Measurements from ENCODE around the gene MLIP.

The MLIP gene

DNA sequence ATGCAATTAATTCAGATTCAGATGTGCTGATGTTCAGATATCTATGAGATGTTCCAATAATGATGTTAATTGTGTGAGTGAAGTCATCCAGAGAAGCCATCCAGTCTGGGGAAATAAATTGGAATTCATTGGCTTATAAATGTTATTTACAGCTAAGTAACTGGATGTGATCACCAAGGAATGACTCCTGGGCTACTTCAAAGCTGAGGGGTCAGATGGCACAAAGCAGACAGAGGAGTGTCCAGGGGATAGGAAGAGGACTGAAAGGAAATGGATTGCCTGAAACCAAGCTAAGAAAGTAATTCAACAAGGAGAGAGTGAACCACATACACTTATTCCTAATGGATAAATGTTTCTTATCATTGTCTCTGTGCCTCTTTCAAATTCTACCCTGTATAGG lies 4.5 kb upstream of the MLIP start:
- H3K56ac ChIP-seq (ENCODE audit: low read length): no peak overlapping the region
- no peak overlapping the region for H3K23ac ChIP-seq (ENCODE audit: low read length)
- no peak overlapping the region for H2BK15ac ChIP-seq (replicated peaks; ENCODE audit: low read depth)
- H3K9ac ChIP-seq (ENCODE audit: low read length): no peak overlapping the region
- H3K79me2 ChIP-seq (ENCODE audit: control insufficient read depth, insufficient read depth, low read length): no peaks in the 10 kb centered on the region
- H3K36me3 ChIP-seq (ENCODE audit: control insufficient read depth, insufficient read depth, low read length): no peaks in the 10 kb centered on the region
- H3K18ac ChIP-seq (ENCODE audit: low read length): no peak overlapping the region
- H3K79me1 ChIP-seq (ENCODE audit: low read length): no peaks in the 10 kb centered on the region
- peaks cover 3% of the 10 kb centered on the region for H3K4me1 ChIP-seq (ENCODE audit: control insufficient read depth, low read depth, low read length)
- H2AK5ac ChIP-seq (ENCODE audit: low read length): no peak overlapping the region
- no peak overlapping the region for H2BK5ac ChIP-seq (ENCODE audit: low read length)
- no peak overlapping the region for H3K4ac ChIP-seq (ENCODE audit: low read depth, low read length)
- H3K27me3 ChIP-seq (ENCODE audit: insufficient read depth, low read length, poor library complexity): no peaks in the 10 kb centered on the region
- H3K4me2 ChIP-seq (ENCODE audit: low read length): no peak overlapping the region
- no peak overlapping the region for H3K4me3 ChIP-seq (ENCODE audit: low read length)
- H4K5ac ChIP-seq (ENCODE audit: low read length): no peak overlapping the region
- H2BK120ac ChIP-seq (ENCODE audit: low read depth, low read length): no peak overlapping the region
- no peak overlapping the region for H3K27ac ChIP-seq (ENCODE audit: low read depth, low read length)
- no peak overlapping the region for H4K8ac ChIP-seq (ENCODE audit: low read depth, low read length)
- no peak for DNase-seq

DNA sequence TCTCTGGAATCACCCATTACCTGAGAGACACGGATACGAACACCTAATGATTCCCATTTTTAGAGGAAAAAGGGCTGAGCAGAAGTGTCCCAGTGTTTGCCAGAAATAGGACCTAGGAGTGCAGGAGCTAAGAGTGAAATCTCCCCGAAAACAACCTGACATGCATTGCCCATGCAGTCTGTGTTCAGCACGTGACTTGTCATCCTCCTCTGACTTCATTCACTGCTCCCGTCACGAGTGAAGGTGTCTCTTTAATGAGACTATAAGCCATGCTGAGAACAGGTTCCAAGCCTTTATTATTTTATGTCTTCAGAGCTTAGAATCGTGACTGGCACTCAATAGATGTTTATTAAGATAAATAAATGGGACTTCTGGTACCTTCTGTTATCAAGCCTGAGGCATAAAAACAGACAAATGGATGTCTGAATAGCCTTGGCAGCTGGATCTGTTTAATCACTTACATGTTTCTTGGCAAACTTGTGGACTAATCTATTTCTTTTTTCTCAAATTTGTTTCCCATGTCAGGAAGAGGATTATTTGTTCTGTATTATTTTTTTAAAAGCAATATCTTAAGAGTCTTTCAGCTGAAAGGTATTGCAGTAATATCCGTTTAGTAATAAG lies 3.7 kb upstream of the MLIP start:
- no peaks in the 10 kb centered on the region for H3K36me3 ChIP-seq (ENCODE audit: control insufficient read depth, insufficient read depth, low read length)
- no peaks in the 10 kb centered on the region for H3K27me3 ChIP-seq (ENCODE audit: insufficient read depth, low read length, poor library complexity)
- no peak overlapping the region for H3K23ac ChIP-seq (ENCODE audit: low read length)
- no CpG with 5 or more reads among the region's 8 CpGs for WGBS (ENCODE audit: extremely low coverage, insufficient coverage, low lambda C conversion rate)
- no peak overlapping the region for H3K56ac ChIP-seq (ENCODE audit: low read length)
- no peaks in the 10 kb centered on the region for H3K79me2 ChIP-seq (ENCODE audit: control insufficient read depth, insufficient read depth, low read length)
- H3K79me1 ChIP-seq (ENCODE audit: low read length): no peaks in the 10 kb centered on the region
- H3K9ac ChIP-seq (ENCODE audit: low read length): no peak overlapping the region
- H3K18ac ChIP-seq (ENCODE audit: low read length): no peak overlapping the region
- no peak overlapping the region for H3K27ac ChIP-seq (ENCODE audit: low read depth, low read length)
- H2BK120ac ChIP-seq (ENCODE audit: low read depth, low read length): no peak overlapping the region
- H4K8ac ChIP-seq (ENCODE audit: low read depth, low read length): no peak overlapping the region
- no peak overlapping the region for H2BK5ac ChIP-seq (ENCODE audit: low read length)
- no peak for DNase-seq
- H3K4me1 ChIP-seq (ENCODE audit: control insufficient read depth, low read depth, low read length): peaks cover 3% of the 10 kb centered on the region
- no peak overlapping the region for H3K4ac ChIP-seq (ENCODE audit: low read depth, low read length)
- H3K4me3 ChIP-seq (ENCODE audit: low read length): no peak overlapping the region
- no peak overlapping the region for H4K5ac ChIP-seq (ENCODE audit: low read length)
- H2BK15ac ChIP-seq (replicated peaks; ENCODE audit: low read depth): no peak overlapping the region
- H2AK5ac ChIP-seq (ENCODE audit: low read length): no peak overlapping the region
- no peak overlapping the region for H3K4me2 ChIP-seq (ENCODE audit: low read length)

DNA sequence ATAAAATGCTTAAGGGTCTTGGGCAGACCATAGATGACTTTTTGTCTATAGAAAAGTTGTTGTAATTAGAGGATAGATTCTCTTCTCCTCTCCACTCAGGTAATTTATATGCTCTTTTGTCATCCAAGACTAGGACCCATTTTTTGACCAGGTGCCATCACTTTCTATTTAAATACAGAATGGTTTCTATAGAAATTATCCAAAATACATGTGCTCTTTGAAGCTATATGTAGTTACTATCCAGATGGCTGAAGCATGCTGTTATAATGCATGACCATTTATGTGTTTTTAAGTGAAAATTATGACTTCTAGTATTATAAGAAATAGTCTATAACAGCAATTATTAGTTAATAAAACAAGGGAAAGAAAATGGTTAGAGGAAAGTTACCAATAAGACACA lies 3.0 kb upstream of the MLIP start:
- Histone ChIP-seq H4K5ac (ENCODE audit: low read length) (no peak overlapping the region), H3K27me3 (ENCODE audit: insufficient read depth, low read length, poor library complexity) (no peaks in the 10 kb centered on the region), H3K18ac (ENCODE audit: low read length) (no peak overlapping the region), H2AK5ac (ENCODE audit: low read length) (no peak overlapping the region), H3K79me1 (ENCODE audit: low read length) (no peaks in the 10 kb centered on the region), H3K79me2 (ENCODE audit: control insufficient read depth, insufficient read depth, low read length) (no peaks in the 10 kb centered on the region), H2BK15ac (replicated peaks; ENCODE audit: low read depth) (no peak overlapping the region), H3K36me3 (ENCODE audit: control insufficient read depth, insufficient read depth, low read length) (no peaks in the 10 kb centered on the region), H3K9ac (ENCODE audit: low read length) (no peak overlapping the region), H3K56ac (ENCODE audit: low read length) (no peak overlapping the region), H2BK5ac (ENCODE audit: low read length) (no peak overlapping the region), H3K4ac (ENCODE audit: low read depth, low read length) (no peak overlapping the region), H4K8ac (ENCODE audit: low read depth, low read length) (no peak overlapping the region), H3K23ac (ENCODE audit: low read length) (no peak overlapping the region), H2BK120ac (ENCODE audit: low read depth, low read length) (no peak overlapping the region), H3K4me1 (ENCODE audit: control insufficient read depth, low read depth, low read length) (peaks cover 3% of the 10 kb centered on the region), H3K4me3 (ENCODE audit: low read length) (no peak overlapping the region), H3K4me2 (ENCODE audit: low read length) (no peak overlapping the region), H3K27ac (ENCODE audit: low read depth, low read length) (no peak overlapping the region)
- DNase-seq: no peak

DNA sequence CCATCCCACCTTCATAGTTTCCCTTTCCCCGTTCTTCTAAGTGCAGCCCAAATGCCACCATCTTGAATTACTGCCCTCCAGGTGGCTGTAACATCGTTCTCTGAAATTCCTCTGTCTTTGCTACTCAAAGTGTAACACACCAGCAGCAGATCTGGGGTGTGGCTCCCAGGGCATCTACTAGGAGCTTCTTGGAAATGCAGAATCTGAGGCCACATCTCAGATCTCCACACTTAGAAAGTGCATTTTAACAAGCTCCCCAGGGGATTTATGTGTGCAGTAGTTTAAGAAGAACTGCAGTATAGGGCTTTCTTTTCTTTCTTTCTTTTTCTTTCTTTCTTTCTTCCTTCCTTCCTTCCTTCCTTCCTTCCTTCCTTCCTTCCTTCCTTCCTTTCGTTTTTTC lies 1.7 kb upstream of the MLIP start:
- Histone ChIP-seq H2AK5ac (ENCODE audit: low read length) (no peak overlapping the region), H3K36me3 (ENCODE audit: control insufficient read depth, insufficient read depth, low read length) (no peaks in the 10 kb centered on the region), H3K79me2 (ENCODE audit: control insufficient read depth, insufficient read depth, low read length) (no peaks in the 10 kb centered on the region), H3K9ac (ENCODE audit: low read length) (no peak overlapping the region), H3K23ac (ENCODE audit: low read length) (no peak overlapping the region), H3K56ac (ENCODE audit: low read length) (no peak overlapping the region), H3K79me1 (ENCODE audit: low read length) (no peaks in the 10 kb centered on the region), H3K4me1 (ENCODE audit: control insufficient read depth, low read depth, low read length) (peaks cover 3% of the 10 kb centered on the region), H3K4me3 (ENCODE audit: low read length) (no peak overlapping the region), H3K4me2 (ENCODE audit: low read length) (no peak overlapping the region), H4K8ac (ENCODE audit: low read depth, low read length) (no peak overlapping the region), H3K18ac (ENCODE audit: low read length) (no peak overlapping the region), H3K4ac (ENCODE audit: low read depth, low read length) (no peak overlapping the region), H4K5ac (ENCODE audit: low read length) (no peak overlapping the region), H3K27me3 (ENCODE audit: insufficient read depth, low read length, poor library complexity) (no peaks in the 10 kb centered on the region), H2BK15ac (replicated peaks; ENCODE audit: low read depth) (no peak overlapping the region), H2BK120ac (ENCODE audit: low read depth, low read length) (no peak overlapping the region), H3K27ac (ENCODE audit: low read depth, low read length) (no peak overlapping the region), H2BK5ac (ENCODE audit: low read length) (no peak overlapping the region)
- DNase-seq: no peak
- WGBS (ENCODE audit: extremely low coverage, insufficient coverage, low lambda C conversion rate): no CpG with 5 or more reads among the region's 3 CpGs

DNA sequence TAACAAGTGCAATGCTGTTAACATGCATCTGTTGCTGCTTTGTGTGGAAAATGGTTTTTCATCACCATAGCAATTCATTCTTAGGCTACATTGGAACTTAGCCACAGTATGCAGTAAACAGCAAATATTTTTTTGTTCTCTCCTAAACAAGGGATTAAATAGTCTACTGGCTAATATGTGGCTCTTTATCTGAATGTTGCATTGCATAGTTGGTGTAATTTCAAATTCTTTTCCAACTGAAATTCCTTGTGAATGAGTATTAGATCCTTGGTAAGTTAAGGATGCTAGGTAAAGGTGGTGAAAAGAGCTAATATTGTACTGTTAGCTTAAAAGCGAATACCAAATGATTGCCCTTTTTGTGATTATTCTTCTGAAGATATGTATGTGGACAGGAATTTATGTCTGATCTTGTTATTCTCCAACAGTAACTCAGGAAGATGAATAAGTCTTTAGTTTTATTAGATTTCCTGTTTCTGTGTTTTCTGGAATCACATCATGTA lies 958 bp downstream of the MLIP start:
- H3K4me2 ChIP-seq (ENCODE audit: low read length): no peak overlapping the region
- H3K79me2 ChIP-seq (ENCODE audit: control insufficient read depth, insufficient read depth, low read length): no peaks in the 10 kb centered on the region
- DNase-seq: peak; percentile 13
- no peaks in the 10 kb centered on the region for H3K79me1 ChIP-seq (ENCODE audit: low read length)
- H3K18ac ChIP-seq (ENCODE audit: low read length): no peak overlapping the region
- H2BK15ac ChIP-seq (replicated peaks; ENCODE audit: low read depth): no peak overlapping the region
- no peak overlapping the region for H4K8ac ChIP-seq (ENCODE audit: low read depth, low read length)
- H3K23ac ChIP-seq (ENCODE audit: low read length): no peak overlapping the region
- no peak overlapping the region for H3K9ac ChIP-seq (ENCODE audit: low read length)
- H3K27ac ChIP-seq (ENCODE audit: low read depth, low read length): no peak overlapping the region
- no peaks in the 10 kb centered on the region for H3K36me3 ChIP-seq (ENCODE audit: control insufficient read depth, insufficient read depth, low read length)
- H2BK5ac ChIP-seq (ENCODE audit: low read length): no peak overlapping the region
- no CpG with 5 or more reads among the region's 1 CpG for WGBS (ENCODE audit: extremely low coverage, insufficient coverage, low lambda C conversion rate)
- peaks cover 3% of the 10 kb centered on the region for H3K4me1 ChIP-seq (ENCODE audit: control insufficient read depth, low read depth, low read length)
- no peak overlapping the region for H3K4me3 ChIP-seq (ENCODE audit: low read length)
- H3K56ac ChIP-seq (ENCODE audit: low read length): no peak overlapping the region
- H2BK120ac ChIP-seq (ENCODE audit: low read depth, low read length): no peak overlapping the region
- H4K5ac ChIP-seq (ENCODE audit: low read length): no peak overlapping the region
- H3K27me3 ChIP-seq (ENCODE audit: insufficient read depth, low read length, poor library complexity): no peaks in the 10 kb centered on the region
- H2AK5ac ChIP-seq (ENCODE audit: low read length): no peak overlapping the region
- no peak overlapping the region for H3K4ac ChIP-seq (ENCODE audit: low read depth, low read length)

DNA sequence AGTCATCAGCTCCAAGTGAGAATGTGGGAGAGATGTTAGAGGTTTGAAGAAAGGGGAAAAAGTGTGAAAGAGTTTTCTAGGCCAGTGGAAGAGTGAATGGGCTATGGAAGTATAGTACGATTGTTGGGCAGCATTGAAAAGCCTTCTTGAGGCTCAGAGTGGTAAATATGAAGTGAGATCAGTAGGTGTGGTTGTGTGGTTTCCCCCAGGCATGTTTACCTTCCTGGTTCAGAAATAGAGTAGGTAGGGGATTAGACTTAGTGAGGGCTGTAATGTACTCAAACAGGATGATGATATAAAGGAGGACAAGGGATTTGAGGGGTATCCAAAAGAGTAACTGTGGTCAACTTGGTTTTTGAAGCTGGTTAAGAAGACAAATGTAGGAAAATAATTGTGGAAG lies 3.7 kb downstream of the MLIP start:
- H2BK120ac ChIP-seq (ENCODE audit: low read depth, low read length): no peak overlapping the region
- H4K8ac ChIP-seq (ENCODE audit: low read depth, low read length): no peak overlapping the region
- H3K27ac ChIP-seq (ENCODE audit: low read depth, low read length): no peak overlapping the region
- no peak overlapping the region for H3K9ac ChIP-seq (ENCODE audit: low read length)
- WGBS (ENCODE audit: extremely low coverage, insufficient coverage, low lambda C conversion rate): no CpG with 5 or more reads among the region's 1 CpG
- H2AK5ac ChIP-seq (ENCODE audit: low read length): no peak overlapping the region
- no peaks in the 10 kb centered on the region for H3K36me3 ChIP-seq (ENCODE audit: control insufficient read depth, insufficient read depth, low read length)
- no peak overlapping the region for H4K5ac ChIP-seq (ENCODE audit: low read length)
- no peak overlapping the region for H2BK5ac ChIP-seq (ENCODE audit: low read length)
- no peak overlapping the region for H3K18ac ChIP-seq (ENCODE audit: low read length)
- H3K4ac ChIP-seq (ENCODE audit: low read depth, low read length): no peak overlapping the region
- DNase-seq: no peak
- no peaks in the 10 kb centered on the region for H3K79me2 ChIP-seq (ENCODE audit: control insufficient read depth, insufficient read depth, low read length)
- H3K27me3 ChIP-seq (ENCODE audit: insufficient read depth, low read length, poor library complexity): no peaks in the 10 kb centered on the region
- no peak overlapping the region for H3K23ac ChIP-seq (ENCODE audit: low read length)
- H3K4me2 ChIP-seq (ENCODE audit: low read length): no peak overlapping the region
- H3K79me1 ChIP-seq (ENCODE audit: low read length): no peaks in the 10 kb centered on the region
- H3K4me3 ChIP-seq (ENCODE audit: low read length): no peak overlapping the region
- no peak overlapping the region for H3K56ac ChIP-seq (ENCODE audit: low read length)
- H3K4me1 ChIP-seq (ENCODE audit: control insufficient read depth, low read depth, low read length): peaks cover 3% of the 10 kb centered on the region
- H2BK15ac ChIP-seq (replicated peaks; ENCODE audit: low read depth): no peak overlapping the region
